GM12865 (cell line): Measurements from ENCODE around the gene HELZ.

Source experiments
- DNase-seq: peaks from one replicate; pipeline ENCODE4 v3.0.0; 2010; ENCODE audit warnings: low read depth
- H3K4me3 ChIP-seq: 2 replicates; pipeline ENCODE4 v1.5.1; 2011; ENCODE audit warnings: mild to moderate bottlenecking, low read depth, low read length, control low read depth
- TF ChIP-seq, protein P1 (sequence below): IDR thresholded peaks from 2 replicates; pipeline ENCODE4 v1.5.1; 2011; ENCODE audit warnings: low read length, control low read depth, low read depth, inconsistent platforms; ENCODE audit not compliant: insufficient read depth; ENCODE audit errors: missing control alignments

Gene HELZ

DNA sequence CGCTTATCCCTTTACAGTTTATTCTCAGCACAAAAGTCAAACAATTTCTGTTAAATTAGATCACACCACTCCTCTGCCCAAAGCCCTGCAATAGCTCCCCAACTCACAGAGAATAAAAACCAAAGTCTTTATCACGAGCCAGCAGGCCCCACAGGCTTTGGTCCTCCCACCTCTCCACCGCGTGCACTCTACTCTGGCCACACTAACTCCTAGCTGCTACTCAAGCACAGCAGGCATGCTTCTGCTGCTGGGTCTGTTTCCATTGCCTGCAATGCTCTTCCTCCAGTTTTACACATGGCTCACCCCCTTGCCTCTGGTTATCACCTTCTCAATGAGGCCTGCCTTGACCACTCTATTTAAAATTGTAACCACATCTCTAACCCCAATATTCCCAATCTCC is 27.6 kb downstream of the HELZ start:
- H3K4me3 ChIP-seq: no peak overlapping the region
- no peak for DNase-seq
- TF ChIP-seq, protein P1, sequence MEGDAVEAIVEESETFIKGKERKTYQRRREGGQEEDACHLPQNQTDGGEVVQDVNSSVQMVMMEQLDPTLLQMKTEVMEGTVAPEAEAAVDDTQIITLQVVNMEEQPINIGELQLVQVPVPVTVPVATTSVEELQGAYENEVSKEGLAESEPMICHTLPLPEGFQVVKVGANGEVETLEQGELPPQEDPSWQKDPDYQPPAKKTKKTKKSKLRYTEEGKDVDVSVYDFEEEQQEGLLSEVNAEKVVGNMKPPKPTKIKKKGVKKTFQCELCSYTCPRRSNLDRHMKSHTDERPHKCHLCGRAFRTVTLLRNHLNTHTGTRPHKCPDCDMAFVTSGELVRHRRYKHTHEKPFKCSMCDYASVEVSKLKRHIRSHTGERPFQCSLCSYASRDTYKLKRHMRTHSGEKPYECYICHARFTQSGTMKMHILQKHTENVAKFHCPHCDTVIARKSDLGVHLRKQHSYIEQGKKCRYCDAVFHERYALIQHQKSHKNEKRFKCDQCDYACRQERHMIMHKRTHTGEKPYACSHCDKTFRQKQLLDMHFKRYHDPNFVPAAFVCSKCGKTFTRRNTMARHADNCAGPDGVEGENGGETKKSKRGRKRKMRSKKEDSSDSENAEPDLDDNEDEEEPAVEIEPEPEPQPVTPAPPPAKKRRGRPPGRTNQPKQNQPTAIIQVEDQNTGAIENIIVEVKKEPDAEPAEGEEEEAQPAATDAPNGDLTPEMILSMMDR: no peak

DNA sequence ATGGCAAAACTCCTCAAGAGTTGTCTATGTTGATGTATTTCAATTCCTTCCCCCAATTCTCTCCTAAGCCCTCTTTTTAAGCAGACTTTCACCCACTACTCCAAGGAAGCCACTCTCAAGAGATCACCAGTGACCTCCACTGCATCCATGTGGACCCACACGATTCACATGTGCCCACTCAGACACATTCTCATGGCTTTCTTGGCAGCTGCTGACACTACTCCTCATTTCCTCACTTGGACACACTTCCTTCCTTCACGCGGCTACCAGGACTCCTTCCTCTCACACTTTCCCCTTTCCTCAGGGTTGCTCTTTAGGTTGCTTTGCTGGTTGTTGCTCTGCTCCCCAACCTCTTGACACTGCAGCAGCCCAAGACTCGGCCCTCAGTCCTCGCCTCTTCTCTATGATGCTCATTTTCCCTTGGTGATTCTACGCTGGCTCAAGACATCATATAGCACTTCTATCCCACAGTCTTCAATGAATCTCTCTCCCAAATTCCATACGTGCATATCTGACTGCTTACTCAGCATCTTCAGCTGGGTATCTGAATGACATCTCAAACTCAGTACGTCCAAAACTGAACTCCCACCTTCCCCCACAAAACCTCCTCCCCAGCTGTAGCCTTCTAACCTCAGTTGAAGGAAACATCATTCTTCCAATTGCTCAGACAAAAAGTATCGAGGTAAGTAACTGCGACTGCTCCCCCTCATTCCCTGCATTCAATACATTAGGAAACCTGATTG is 28.2 kb downstream of the HELZ start:
- DNase-seq: no peak
- H3K4me3 ChIP-seq: no peak overlapping the region
- TF ChIP-seq, protein P1: no peak

DNA sequence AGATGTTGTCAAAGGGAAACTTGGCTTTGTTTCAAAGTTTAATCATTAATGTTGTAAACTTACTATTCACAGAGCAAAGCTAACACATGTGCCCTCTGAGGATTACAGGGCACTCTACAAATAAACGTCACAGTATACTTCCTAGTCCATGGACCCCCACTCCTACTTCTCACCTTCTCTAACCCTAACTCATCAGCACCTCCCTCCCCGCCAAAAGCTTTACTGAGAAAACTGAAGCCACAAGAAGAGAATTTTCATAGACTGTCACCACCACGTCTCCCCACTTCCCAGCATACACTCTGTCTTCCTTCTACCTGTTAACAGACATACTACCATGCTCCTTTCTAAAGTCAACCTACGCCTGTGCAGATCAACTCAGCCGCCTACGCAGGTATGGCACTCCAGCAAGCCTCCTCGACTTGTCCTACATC is 29.0 kb downstream of the HELZ start:
- H3K4me3 ChIP-seq: no peak overlapping the region
- no peak for DNase-seq
- TF ChIP-seq, protein P1: no peak

DNA sequence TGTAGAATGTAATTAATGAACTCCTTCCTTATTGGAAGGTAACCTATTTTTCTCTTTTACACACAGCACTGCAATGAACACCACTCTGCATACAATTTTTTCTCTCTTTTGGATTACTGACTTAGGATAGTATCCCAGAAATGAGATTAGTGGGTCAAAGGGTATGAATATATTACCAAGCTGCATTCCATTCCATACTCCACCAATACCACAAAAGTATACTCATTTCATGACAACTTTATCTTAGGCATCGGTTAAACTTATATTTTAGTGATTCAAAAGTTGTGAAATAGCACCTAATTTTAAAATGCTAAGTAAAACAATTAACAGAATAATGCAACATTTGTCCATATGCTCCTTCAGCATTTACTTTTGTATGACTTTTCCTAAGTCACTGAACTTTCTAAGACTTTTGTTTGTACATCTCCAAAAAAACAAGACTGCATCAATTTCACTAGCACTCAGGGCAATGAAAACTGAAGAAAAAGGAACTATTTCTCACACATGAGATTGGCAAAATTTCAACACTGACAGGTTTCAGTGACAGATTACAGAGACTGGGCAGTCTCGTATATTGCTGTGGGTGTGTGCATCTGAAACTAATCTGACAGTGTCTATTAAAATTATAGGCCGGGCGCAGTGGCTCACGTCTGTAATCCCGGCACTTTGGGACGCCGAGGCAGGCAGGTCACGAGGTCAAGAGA is 32.1 kb downstream of the HELZ start:
- DNase-seq: no peak
- TF ChIP-seq, protein P1: no peak
- H3K4me3 ChIP-seq: no peak overlapping the region

DNA sequence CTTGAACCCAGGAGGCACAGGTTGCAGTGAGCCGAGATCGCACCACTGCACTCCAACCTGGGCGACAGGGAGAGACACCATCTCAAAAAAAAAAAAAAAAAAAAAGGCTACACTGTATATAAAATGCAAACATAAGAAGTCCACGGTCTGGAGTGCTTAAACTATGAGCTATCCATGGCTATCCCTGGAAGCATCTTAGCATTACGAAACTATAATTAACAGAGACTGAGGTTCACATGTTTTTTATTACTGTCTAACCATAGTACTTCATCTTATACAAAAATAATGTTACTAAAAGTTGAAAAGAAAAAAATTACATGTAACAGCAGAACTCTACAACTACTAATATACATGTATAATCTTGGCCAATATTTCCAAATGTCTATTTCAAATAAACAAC is 32.8 kb downstream of the HELZ start:
- no peak overlapping the region for H3K4me3 ChIP-seq
- DNase-seq: no peak
- TF ChIP-seq, protein P1: no peak

DNA sequence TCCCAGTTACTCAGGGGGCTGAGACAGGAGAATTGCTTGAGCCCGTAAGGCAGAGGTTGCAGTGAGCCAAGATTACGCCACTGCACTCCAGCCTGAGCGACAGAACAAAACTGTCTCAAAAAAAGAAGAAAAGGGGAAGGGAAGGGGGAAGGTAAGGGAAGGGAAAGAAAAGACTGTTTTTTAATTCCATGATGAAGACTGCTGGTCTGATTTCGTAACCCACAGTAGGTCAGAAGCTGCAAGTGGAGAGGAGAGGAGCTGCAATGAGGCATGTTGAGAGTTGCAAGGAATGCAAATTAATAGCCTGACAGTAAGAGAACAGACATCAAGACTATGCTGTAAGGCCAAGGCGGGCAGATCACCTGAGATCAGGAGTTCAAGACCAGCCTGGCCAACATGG is 33.3 kb downstream of the HELZ start:
- DNase-seq: no peak
- H3K4me3 ChIP-seq: no peak overlapping the region
- TF ChIP-seq, protein P1: no peak

DNA sequence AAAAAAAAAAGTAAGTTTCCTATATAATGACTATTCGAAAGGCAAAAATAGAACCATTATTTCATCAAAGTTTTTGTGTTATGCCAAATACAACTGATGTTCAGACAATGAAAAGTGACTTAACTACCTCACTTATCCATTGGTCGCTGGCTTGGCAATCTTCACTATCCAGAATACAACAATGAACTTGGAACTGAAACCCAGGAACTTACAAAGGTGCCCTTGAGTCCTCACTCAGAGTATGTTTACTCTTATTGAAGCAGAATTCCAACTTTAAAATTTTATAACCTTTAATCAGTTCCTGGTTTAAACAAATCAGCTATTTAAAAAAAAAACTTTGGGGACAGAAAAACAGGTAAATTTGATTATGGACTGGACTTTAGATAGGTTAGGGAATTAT is 34.1 kb downstream of the HELZ start:
- TF ChIP-seq, protein P1: no peak
- DNase-seq: no peak
- no peak overlapping the region for H3K4me3 ChIP-seq
